Trophoblast cell (in vitro differentiated cells and primary cell): Measurements from ENCODE around the gene TSTD2.

Experiments
- DNase-seq, 2 donors: peaks; one replicate each; pipeline ENCODE4 v3.0.0-alpha.2; 2016
- H2AFZ ChIP-seq: 2 replicates; pipeline ENCODE4 v1.6.1; 2013; ENCODE audit warnings: low read length, moderate library complexity, mild to moderate bottlenecking; ENCODE audit not compliant: insufficient read depth, poor library complexity
- H2AK5ac ChIP-seq: 2 replicates; pipeline ENCODE4 v1.6.1; 2013; ENCODE audit warnings: mild to moderate bottlenecking, low read length
- H2BK120ac ChIP-seq: 2 replicates; pipeline ENCODE4 v1.6.1; 2013; ENCODE audit warnings: low read length, mild to moderate bottlenecking, moderate library complexity; ENCODE audit not compliant: insufficient read depth, poor library complexity
- H2BK12ac ChIP-seq: 2 replicates; pipeline ENCODE4 v1.6.1; 2013; ENCODE audit warnings: mild to moderate bottlenecking, low read length, moderate library complexity
- H2BK5ac ChIP-seq: 2 replicates; pipeline ENCODE4 v1.6.1; 2013; ENCODE audit warnings: low read length, low read depth, moderate library complexity, mild to moderate bottlenecking; ENCODE audit not compliant: poor library complexity
- H3K14ac ChIP-seq: 2 replicates; pipeline ENCODE4 v1.6.1; 2013; ENCODE audit warnings: mild to moderate bottlenecking, low read length
- H3K18ac ChIP-seq: 2 replicates; pipeline ENCODE4 v1.6.1; 2013; ENCODE audit warnings: mild to moderate bottlenecking, low read length
- H3K23ac ChIP-seq: 2 replicates; pipeline ENCODE4 v1.6.1; 2013; ENCODE audit warnings: low read length
- H3K27ac ChIP-seq: 2 replicates; pipeline ENCODE4 v1.5.1; 2013; ENCODE audit warnings: low read depth, mild to moderate bottlenecking, inconsistent platforms, low read length, moderate library complexity
- H3K27me3 ChIP-seq: 2 replicates; pipeline ENCODE4 v1.6.1; 2013; ENCODE audit warnings: inconsistent platforms, mild to moderate bottlenecking, low read length, moderate library complexity; ENCODE audit not compliant: insufficient read depth
- H3K36me3 ChIP-seq, 2 experiments: 1 replicate in 1 of 2; 2 replicates in 1 of 2; pipeline ENCODE4 v1.6.1; 2013; ENCODE audit warnings: low read length in 2 of 2, mild to moderate bottlenecking in 2 of 2, moderate library complexity in 1 of 2; ENCODE audit not compliant: insufficient read depth in 2 of 2, control insufficient read depth in 1 of 2
- H3K4ac ChIP-seq: 2 replicates; pipeline ENCODE4 v1.6.1; 2013; ENCODE audit warnings: low read depth, mild to moderate bottlenecking, low read length, moderate library complexity
- H3K4me1 ChIP-seq, 2 experiments: 1 replicate in 1 of 2; 2 replicates in 1 of 2; pipeline ENCODE4 v1.6.1; 2013; ENCODE audit warnings: low read length in 2 of 2, mild to moderate bottlenecking in 2 of 2, moderate library complexity in 1 of 2; ENCODE audit not compliant: insufficient read depth in 2 of 2, control insufficient read depth in 1 of 2
- H3K4me2 ChIP-seq: 2 replicates; pipeline ENCODE4 v1.6.1; 2013; ENCODE audit warnings: inconsistent platforms, mild to moderate bottlenecking, low read length, moderate library complexity
- H3K4me3 ChIP-seq: 2 replicates; pipeline ENCODE4 v1.5.1; 2013; ENCODE audit warnings: mild to moderate bottlenecking, low read depth, low read length, inconsistent platforms
- H3K79me1 ChIP-seq: one replicate; pipeline ENCODE4 v1.6.1; 2013; ENCODE audit warnings: low read length
- H3K79me2 ChIP-seq: 2 replicates; pipeline ENCODE4 v1.6.1; 2013; ENCODE audit warnings: low read length, mild to moderate bottlenecking; ENCODE audit not compliant: control insufficient read depth, insufficient read depth, poor library complexity
- H3K9ac ChIP-seq: 2 replicates; pipeline ENCODE4 v1.6.1; 2013; ENCODE audit warnings: mild to moderate bottlenecking, low read length
- H3K9me3 ChIP-seq: 2 replicates; pipeline ENCODE4 v1.6.1; 2013; ENCODE audit warnings: low read depth, mild to moderate bottlenecking, control low read depth, inconsistent platforms, low read length; ENCODE audit not compliant: insufficient read depth
- H4K12ac ChIP-seq: 2 replicates; pipeline ENCODE4 v1.6.1; 2013; ENCODE audit warnings: low read depth, mild to moderate bottlenecking, low read length, moderate library complexity
- H4K8ac ChIP-seq: 2 replicates; pipeline ENCODE4 v1.6.1; 2013; ENCODE audit warnings: low read depth, mild to moderate bottlenecking, low read length, moderate library complexity
- H4K91ac ChIP-seq: one replicate; pipeline ENCODE4 v1.6.1; 2013; ENCODE audit warnings: low read depth, mild to moderate bottlenecking, low read length, moderate library complexity
- WGBS: extraction: QIAGEN DNeasy Blood & Tissue Kit; methylation state at CpG from one replicate; pipeline ENCODE4 v1.1.7; 2013; ENCODE audit warnings: missing lambda C conversion rate; ENCODE audit not compliant: insufficient read length, insufficient coverage; ENCODE audit errors: extremely low coverage; 5-methylcytosine and 5-hydroxymethylcytosine counted together

Gene TSTD2

DNA sequence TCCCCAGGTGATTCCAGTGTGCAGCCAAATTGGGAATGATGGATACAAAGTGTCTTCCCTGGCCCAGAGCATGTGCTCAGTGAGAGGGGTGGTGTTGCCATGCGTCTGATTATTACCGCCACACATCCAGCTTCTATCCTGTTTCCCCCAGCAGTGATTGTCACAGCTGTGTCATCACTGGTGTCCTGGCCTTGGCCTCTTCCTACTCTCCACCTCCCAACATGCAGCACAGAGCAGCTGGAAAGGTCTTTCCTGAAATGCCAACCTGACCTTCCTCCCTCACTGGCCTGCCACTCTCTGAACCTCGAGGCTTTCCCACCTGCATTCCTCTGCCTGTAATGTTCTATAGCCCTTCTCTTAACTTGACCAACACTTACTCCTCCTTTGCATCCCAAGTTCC is 71.7 kb downstream of the TSTD2 start:
- Histone ChIP-seq H3K4me1 (no peaks in the 10 kb centered on the region), H3K9me3 (no peaks in the 10 kb centered on the region), H2BK12ac (no peak overlapping the region), H2BK120ac (no peak overlapping the region), H3K4me3 (no peak overlapping the region), H3K23ac (no peak overlapping the region), H2AK5ac (no peak overlapping the region), H3K18ac (no peak overlapping the region), H4K12ac (no peak overlapping the region), H3K4ac (no peak overlapping the region), H3K79me1 (no peaks in the 10 kb centered on the region), H4K91ac (no peak overlapping the region), H3K4me2 (no peak overlapping the region), H3K79me2 (no peaks in the 10 kb centered on the region), H2AFZ (no peak overlapping the region), H3K9ac (no peak overlapping the region), H3K14ac (no peak overlapping the region), H3K36me3 (no peaks in the 10 kb centered on the region), H4K8ac (no peak overlapping the region), H3K27me3 (no peaks in the 10 kb centered on the region), H3K27ac (no peak overlapping the region), H2BK5ac (no peak overlapping the region)
- WGBS: no CpG with 5 or more reads among the region's 3 CpGs
- no peak for DNase-seq

DNA sequence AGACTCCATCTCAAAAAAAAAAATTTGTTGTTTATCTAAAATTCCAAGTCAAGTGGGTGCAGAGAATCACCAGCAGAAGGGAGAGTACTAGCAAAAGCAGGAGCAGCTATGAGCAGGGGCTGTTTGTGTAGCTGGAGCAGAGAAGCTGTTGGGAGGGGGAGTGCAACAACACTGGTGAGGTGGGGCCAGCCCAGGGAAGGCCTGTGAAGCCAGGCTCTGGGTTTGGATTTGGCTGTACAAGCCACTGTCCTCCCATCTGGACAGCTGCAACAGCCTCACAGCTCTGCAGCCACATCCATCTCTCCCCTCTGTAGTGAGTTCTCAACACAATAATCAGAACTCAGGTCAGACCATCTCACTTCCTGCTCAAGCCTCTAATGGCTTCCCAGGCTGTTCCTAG is 72.3 kb downstream of the TSTD2 start:
- no peak overlapping the region for H3K14ac ChIP-seq
- no peak overlapping the region for H2BK5ac ChIP-seq

DNA sequence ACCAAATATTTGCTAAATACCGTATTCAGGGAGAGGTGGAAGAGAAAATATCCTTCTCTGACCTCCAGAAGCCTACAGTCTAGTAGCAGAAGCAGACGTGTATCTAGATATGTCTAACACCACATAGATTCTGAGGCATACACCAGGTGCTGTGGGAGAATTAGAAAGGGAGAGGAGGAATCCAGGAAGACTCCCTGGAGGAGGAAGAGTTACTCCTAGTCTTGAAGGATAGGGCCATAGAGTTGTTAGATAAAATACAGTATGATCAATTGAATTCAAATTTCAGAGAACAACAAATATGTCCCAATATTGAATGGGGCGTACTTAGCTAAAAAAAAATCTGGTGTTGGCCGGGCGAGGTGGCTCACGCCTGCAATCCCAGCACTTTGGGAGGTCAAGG is 73.0 kb downstream of the TSTD2 start:
- H2AFZ ChIP-seq: no peak overlapping the region
- WGBS: no CpG with 5 or more reads among the region's 6 CpGs
- no peak overlapping the region for H2AK5ac ChIP-seq
- H3K4ac ChIP-seq: no peak overlapping the region
- H3K9ac ChIP-seq: no peak overlapping the region
- no peak overlapping the region for H3K27ac ChIP-seq
- H3K9me3 ChIP-seq: no peaks in the 10 kb centered on the region
- H3K23ac ChIP-seq: no peak overlapping the region
- no peaks in the 10 kb centered on the region for H3K27me3 ChIP-seq
- no peak overlapping the region for H4K12ac ChIP-seq
- no peak for DNase-seq
- no peak overlapping the region for H4K8ac ChIP-seq
- H3K79me1 ChIP-seq: no peaks in the 10 kb centered on the region
- H4K91ac ChIP-seq: no peak overlapping the region
- no peak overlapping the region for H3K18ac ChIP-seq
- no peaks in the 10 kb centered on the region for H3K79me2 ChIP-seq
- no peak overlapping the region for H2BK120ac ChIP-seq
- H3K14ac ChIP-seq: no peak overlapping the region
- H3K4me3 ChIP-seq: no peak overlapping the region
- H3K4me2 ChIP-seq: no peak overlapping the region
- H2BK12ac ChIP-seq: no peak overlapping the region
- no peaks in the 10 kb centered on the region for H3K4me1 ChIP-seq
- no peaks in the 10 kb centered on the region for H3K36me3 ChIP-seq
- no peak overlapping the region for H2BK5ac ChIP-seq

More for the DNA sequence above, 72.3 kb downstream of the TSTD2 start:
- no peak overlapping the region for H3K18ac ChIP-seq
- no peak overlapping the region for H3K27ac ChIP-seq
- H4K91ac ChIP-seq: no peak overlapping the region
- H4K12ac ChIP-seq: no peak overlapping the region
- H2AK5ac ChIP-seq: no peak overlapping the region
- H4K8ac ChIP-seq: no peak overlapping the region
- no peak overlapping the region for H2BK120ac ChIP-seq
- H2BK12ac ChIP-seq: no peak overlapping the region
- H3K4me2 ChIP-seq: no peak overlapping the region
- no peak for DNase-seq
- H3K9ac ChIP-seq: no peak overlapping the region
- no peaks in the 10 kb centered on the region for H3K27me3 ChIP-seq
- H3K36me3 ChIP-seq: no peaks in the 10 kb centered on the region
- H3K4me1 ChIP-seq: no peaks in the 10 kb centered on the region
- H3K79me2 ChIP-seq: no peaks in the 10 kb centered on the region
- no peak overlapping the region for H3K4me3 ChIP-seq
- H2AFZ ChIP-seq: no peak overlapping the region
- H3K4ac ChIP-seq: no peak overlapping the region
- no peaks in the 10 kb centered on the region for H3K79me1 ChIP-seq
- no peak overlapping the region for H3K23ac ChIP-seq
- H3K9me3 ChIP-seq: no peaks in the 10 kb centered on the region

DNA sequence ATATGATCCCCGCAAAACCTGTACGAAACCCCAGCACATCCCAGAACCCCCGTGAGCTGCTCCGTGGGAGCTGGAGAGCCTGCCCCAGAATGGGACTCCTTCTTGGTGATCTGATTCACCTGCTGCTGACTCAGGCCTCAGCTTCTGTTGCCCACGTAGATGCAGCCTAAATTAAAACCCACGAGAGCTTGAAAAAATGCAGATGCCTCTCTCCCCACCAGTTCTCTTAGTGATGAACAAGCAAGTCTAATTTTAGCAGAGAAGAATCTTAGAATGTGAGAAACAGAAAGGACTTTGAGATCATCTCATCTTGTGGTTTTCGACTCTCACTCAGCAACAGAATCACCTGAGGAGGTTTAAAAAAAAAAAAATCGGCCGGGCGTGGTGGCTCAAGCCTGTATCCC is 74.1 kb downstream of the TSTD2 start:
- H3K36me3 ChIP-seq: no peaks in the 10 kb centered on the region
- H2BK5ac ChIP-seq: no peak overlapping the region
- no peak overlapping the region for H3K4me2 ChIP-seq
- H4K8ac ChIP-seq: no peak overlapping the region
- H3K79me1 ChIP-seq: no peaks in the 10 kb centered on the region
- DNase-seq: no peak
- no peak overlapping the region for H4K91ac ChIP-seq
- no peaks in the 10 kb centered on the region for H3K79me2 ChIP-seq
- no peaks in the 10 kb centered on the region for H3K9me3 ChIP-seq
- no peak overlapping the region for H3K27ac ChIP-seq
- no peaks in the 10 kb centered on the region for H3K27me3 ChIP-seq
- no peak overlapping the region for H2AFZ ChIP-seq
- H3K4me1 ChIP-seq: no peaks in the 10 kb centered on the region
- no peak overlapping the region for H3K4ac ChIP-seq
- H3K18ac ChIP-seq: no peak overlapping the region
- no peak overlapping the region for H3K4me3 ChIP-seq
- H3K23ac ChIP-seq: no peak overlapping the region
- no peak overlapping the region for H4K12ac ChIP-seq
- no peak overlapping the region for H3K14ac ChIP-seq
- no peak overlapping the region for H3K9ac ChIP-seq
- H2AK5ac ChIP-seq: no peak overlapping the region
- no peak overlapping the region for H2BK120ac ChIP-seq
- no peak overlapping the region for H2BK12ac ChIP-seq
- no CpG with 5 or more reads among the region's 10 CpGs for WGBS

DNA sequence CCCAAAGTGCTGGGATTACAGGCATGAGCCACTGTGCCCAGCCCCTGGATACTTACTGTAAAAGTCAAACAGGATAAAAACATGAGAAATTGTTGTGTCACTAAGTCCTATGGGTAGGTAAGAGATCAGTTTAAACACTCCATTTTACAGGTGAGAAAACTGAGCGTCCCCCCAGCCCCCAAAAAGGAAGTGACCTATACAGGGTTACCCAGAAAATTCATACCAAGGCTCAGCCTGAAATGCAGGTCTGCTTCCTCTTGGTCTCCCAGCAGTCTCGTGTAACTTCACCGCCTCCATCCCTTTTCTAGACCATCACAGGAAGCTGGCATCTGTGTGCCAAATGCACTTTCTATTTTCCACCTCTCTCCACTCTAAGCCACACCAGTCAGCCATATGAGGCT is 74.5 kb downstream of the TSTD2 start:
- no peak for DNase-seq
- Histone ChIP-seq H3K27ac (no peak overlapping the region), H3K36me3 (no peaks in the 10 kb centered on the region), H3K9me3 (no peaks in the 10 kb centered on the region), H2BK5ac (no peak overlapping the region), H3K79me1 (no peaks in the 10 kb centered on the region), H3K4me1 (no peaks in the 10 kb centered on the region), H3K4ac (no peak overlapping the region), H3K4me2 (no peak overlapping the region), H2AFZ (no peak overlapping the region), H2BK12ac (no peak overlapping the region), H3K23ac (no peak overlapping the region), H3K9ac (no peak overlapping the region), H3K27me3 (no peaks in the 10 kb centered on the region), H2BK120ac (no peak overlapping the region), H3K79me2 (no peaks in the 10 kb centered on the region), H3K14ac (no peak overlapping the region), H4K91ac (no peak overlapping the region), H3K4me3 (no peak overlapping the region), H2AK5ac (no peak overlapping the region), H4K12ac (no peak overlapping the region), H3K18ac (no peak overlapping the region), H4K8ac (no peak overlapping the region)
- WGBS: no CpG with 5 or more reads among the region's 3 CpGs
